HG02571 (cell line): ENCODE data around the gene C2orf81.
"Not testable (repeated sequence)": the region's sequence is repeated elsewhere in the genome, so short reads cannot be mapped to it uniquely, and the experiment has no call there.

ENCODE experiments used
- ATAC-seq: cut with Tn5 transposase; IDR thresholded peaks from one replicate; pipeline ENCODE4 v1.9.1; 2021; ENCODE audit warnings: mild to moderate bottlenecking, moderate library complexity; ENCODE audit not compliant: unreplicated experiment

C2orf81 gene

DNA sequence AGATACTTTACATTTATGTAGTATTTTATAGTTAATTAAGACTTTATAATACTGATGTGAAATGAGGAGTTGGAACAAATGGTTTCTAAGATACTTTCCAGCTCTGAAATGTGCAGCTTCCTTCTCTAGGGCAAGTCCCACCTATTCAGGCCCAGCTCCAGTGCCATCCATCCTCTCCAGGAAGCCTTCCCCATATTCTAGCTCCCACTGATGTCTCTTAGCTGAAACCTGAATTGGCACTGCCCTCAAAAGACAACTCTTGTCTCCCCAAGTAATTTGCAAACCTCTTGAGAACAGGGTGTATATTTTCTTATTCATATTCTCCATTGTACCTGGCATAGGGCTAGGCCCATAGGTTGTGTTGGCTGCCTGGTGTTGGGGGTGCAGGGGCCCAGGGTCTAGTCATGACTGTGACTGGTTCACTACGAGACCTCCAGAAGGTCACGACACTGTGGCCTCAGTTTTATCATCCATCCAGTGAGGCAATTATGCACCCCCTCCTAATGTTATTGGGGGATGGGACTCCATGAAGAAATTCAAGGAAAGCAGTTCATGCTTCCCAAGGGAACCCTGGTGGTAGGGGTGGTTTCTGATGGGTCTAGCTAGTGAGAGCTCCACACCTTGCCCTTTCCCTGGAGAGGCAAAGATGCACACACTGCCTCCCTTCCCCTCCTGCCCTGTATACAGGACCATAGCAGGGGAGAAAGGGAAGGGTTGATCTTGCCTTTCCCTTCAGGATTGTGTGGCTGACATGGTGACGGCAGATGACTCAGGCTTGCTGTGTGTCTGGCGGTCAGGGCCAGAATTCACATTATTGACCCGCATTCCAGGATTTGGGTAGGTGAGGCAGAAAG lies 2.9 kb upstream of the C2orf81 start:
- ATAC-seq: no peak

DNA sequence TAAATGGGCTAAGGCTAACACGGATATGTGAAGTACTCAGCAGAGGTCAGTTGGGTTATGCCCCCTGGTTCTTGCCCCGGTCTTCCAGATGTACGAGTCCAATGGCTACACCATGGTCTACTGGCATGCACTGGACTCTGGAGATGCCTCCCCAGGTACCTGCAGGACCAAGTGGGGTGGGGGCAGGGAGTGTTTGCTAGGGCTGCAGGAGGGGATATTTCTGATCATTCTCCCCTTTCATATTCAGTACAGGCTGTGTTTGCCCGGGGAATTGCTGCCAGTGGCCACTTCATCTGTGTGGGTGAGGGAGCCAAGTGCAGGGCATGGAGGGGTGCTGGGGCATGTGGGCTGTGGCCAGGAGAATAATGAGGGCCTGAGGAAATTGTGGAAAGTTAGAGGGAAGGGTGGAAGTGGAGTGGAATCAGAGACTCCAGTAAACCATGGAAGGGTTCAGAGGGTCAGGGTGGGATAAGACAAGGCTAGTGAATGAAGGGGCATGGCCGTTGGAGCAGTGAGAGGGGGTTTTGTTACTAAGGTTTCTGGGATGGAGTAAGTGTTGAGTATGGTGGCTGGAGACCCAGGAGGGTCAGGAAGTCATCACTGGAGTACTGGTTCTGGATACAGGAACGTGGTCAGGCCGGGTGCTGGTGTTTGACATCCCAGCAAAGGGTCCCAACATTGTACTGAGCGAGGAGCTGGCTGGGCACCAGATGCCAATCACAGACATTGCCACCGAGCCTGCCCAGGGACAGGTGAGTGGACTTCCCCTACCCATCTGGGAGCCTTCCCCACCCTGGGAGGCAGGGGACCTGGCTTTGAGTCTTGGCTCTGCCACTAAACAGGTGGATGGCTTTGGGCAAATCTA lies 2.0 kb upstream of the C2orf81 start:
- ATAC-seq: no peak

DNA sequence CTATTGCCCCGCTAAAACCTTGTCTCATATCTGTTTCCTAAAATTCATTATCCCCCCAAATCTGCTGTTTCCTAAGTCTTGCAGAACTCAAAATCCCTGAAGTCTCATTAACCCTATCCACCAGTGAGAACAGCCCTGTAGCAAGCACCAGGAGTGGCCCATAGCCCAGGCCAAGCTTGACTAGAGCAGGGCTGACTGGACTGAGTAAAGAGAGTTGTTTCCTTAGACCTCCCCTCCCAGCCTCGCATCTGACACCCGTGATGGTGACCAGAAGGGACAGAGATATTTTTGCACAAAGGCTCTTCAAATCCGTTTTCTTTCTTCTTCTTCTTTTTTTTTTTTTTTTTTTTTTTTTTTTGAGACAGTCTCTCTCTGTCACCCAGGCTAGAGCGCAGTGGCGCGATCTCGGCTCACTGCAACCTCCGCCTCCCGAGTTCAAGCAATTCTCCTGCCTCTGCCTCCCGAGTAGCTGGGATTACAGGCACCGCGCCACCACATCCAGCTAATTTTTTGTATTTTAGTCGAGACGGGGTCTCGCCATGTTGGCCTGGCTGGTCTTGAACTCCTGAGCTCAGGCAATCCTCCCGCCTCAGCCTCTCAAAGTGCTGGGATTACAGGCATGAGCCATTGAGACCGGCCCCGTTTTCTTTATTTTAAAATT lies 846 bp downstream of the C2orf81 start:
- ATAC-seq: not testable (repeated sequence)

DNA sequence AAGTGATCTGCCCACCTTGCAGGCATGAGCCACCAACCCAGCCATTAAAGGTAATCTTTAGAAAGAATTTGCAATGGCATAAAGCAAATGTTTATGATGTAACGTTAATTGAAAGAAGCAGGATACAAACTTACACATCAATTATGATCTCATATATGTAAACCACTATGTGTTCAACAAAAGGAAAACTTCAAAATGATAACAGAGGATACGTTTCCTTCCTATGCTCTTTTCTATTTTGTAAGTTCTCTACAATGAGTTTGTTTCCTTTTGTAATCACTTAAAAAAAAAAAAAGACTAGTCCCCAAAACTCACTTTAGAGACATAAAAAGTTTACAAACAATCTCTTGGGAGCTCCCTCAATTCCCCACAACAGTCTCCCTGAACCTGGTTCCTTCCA lies 1.4 kb downstream of the C2orf81 start:
- ATAC-seq: no peak

DNA sequence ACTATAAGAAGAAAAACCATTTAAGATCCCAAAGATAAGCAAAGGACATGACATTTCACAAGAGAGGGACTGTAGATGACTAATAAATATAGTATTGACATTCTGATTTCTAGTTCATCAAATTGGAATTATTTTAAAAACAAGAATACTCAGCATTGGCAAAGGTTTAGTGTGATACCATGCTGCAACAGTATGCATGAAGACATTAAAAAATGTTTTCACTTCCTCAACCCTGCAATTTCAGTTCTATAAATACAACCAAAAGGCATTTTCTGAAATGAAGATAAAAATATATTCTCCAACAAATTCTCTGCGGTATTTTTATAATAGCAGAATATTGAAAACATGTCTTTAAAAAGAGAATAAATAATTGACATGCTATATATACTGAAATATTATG lies 2.1 kb downstream of the C2orf81 start:
- no peak for ATAC-seq

DNA sequence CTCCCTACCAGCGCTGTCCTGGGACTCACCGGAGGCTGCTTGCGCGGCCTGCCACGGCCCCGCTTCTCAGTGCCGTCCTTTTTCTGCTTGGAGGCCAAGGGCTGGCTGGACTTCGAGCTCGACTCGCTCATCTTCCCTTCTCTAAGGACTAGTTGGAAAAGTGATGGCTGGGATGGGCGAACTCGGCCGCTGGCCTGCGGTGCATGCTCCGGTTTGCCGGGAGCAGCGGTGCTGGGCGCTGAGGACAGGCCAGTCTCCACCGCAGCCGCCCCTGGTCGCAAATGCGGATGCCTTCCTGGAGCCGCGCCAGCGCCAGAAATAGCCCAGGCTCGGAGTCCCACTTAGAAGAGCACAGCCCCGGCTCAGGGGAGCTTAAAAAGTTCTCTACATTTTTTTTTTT lies 3.1 kb downstream of the C2orf81 start:
- ATAC-seq: no peak

DNA sequence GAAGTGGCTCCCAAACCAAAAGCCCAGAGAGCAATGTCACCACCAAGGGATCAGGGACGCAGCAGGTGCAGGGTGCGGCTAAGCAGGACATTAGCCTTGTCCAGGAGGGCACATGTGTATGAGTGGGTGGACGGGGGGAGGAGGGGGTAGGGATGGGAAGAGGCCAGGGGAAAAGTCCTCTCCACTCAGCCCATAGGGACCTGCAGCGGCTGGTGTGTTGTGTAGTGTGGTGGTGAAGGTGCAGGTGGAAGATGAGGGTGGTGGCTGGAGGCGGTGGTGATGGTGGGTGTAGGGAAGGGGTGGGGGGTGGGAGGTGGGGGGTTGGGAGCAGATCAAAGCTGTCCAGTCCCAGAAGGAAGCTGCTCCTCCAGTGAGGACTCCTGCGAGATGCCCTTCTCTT lies 3.7 kb downstream of the C2orf81 start:
- no peak for ATAC-seq

DNA sequence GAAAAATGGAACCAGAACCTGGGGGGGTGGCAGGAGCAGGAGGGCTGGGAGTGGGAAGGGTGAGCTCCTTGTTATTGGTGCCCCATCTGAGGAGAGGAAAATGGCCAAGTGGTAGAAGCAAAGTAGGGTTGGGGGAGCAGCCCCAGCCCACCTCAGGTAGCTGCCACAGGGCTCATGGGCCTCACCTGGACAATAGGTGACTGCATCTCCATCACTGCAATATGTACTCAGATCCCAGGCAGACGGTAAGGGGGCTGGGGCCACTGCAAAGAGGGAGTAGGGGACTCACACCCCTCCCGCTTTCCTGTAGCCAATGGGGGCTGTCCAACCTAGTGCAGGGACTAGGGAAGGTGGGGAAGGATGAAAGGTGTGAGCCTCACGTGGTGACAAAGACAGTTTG lies 4.2 kb downstream of the C2orf81 start:
- no peak for ATAC-seq

DNA sequence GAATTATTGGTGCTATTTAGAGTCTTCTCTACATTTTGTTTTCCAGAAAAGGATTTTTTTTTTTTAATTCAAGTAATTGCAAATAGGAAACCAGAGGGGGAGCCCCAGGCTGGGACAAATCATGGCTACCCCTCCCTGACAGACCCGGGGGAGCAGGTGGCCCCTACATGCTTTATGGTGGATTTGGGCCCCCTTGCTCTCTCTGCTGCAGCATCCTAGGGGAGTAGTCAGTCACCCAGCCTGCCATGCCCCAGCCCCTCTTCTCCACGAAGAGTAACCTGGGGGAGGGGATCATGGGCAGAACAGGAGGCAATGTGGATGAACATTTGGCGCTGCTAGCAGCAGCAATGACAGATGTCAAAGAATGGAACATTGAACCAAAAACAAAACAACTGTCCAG lies 4.6 kb downstream of the C2orf81 start:
- ATAC-seq: no peak

DNA sequence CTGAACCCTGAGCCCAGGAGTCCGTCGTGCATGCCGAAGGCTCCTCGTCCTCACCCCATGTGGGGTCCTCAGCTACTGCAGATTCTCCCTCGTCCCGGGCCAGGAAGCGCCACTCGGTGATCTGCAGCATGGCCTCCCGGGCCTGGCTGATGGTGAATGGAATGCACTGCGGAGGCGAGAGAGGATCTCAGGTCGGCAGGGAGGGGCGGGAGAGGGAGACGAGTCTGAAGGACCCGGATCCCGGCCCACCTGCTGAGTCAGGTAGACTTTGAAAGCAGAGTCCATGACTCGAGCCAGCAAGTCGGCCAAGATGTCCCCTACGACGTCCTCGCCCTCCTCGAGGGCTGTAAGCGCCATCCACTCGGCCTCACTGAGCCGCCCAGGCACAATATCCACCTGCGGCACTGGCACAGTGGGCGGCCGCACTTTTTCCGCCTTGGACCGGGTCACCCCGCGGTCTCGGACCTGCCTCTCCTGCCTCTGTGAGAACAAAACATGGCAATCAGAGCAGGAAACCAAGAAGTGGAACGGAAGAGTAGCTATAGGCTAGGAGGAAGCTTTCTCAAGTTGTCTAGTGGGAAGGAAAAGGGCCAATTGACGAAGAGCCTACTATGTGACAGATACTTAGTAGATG lies 5.5 kb downstream of the C2orf81 start:
- ATAC-seq: no peak

DNA sequence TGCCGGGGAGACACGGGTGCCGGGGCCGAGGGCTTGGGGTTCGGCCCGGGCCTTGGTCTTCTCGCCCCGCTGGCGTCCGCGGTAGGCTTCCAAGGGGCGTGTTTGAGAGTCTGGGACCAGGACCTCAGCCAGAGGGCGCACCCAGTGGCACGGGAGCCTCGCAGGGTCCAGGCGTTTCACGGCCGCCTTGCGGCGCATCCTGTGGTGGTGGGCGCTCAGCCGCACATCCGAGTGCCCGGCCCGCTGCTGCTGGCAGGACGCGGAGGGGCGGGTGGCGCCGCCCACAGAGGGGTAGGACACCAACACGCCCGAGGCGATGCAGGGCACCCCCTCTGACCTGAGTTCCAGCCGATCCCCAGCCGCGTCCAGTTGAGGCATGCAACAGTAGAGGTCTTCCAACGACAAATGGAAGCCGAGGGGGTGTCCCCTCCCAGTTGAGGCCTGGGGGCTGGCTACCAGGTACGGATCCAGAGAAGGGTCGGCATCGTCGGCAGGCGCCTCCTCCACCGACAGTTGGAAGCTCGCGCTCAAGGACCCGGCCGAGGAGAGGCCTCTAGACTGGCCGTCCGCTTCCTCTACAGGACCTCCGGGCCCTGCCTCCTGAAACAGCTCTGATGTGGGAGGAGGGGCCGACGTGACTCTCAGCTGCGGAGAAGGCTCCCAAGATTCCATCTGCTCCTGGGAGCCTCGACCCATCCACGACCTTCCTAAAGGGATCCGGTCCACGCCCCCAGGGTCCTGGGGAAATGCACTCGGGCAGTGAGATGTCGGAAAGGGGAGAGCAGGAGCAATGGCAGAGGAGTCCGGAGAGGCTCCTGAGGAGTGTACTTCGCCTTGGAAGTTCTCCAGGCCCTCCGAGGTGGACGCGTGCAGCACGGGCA lies 6.3 kb downstream of the C2orf81 start:
- ATAC-seq: no peak

DNA sequence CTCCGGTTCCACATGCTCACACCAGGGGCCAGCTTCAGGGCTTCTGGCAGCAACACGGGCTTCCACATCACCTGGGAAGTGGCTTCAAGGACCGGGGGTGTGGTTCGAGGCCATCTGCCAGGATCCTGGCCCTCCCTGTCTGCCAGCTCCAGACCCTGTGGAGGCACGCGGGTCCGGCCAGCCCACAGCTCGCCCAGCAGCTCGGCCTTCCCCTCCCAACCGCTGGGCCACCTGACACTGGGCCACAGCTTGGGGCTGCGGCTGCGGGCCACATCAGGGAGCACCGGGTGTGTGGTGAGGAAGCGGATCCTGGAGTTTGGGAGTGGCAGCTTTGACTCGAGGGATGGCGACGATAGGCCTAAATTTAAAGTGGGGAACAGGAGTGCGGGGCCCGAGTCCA lies 7.0 kb downstream of the C2orf81 start:
- ATAC-seq: no peak

DNA sequence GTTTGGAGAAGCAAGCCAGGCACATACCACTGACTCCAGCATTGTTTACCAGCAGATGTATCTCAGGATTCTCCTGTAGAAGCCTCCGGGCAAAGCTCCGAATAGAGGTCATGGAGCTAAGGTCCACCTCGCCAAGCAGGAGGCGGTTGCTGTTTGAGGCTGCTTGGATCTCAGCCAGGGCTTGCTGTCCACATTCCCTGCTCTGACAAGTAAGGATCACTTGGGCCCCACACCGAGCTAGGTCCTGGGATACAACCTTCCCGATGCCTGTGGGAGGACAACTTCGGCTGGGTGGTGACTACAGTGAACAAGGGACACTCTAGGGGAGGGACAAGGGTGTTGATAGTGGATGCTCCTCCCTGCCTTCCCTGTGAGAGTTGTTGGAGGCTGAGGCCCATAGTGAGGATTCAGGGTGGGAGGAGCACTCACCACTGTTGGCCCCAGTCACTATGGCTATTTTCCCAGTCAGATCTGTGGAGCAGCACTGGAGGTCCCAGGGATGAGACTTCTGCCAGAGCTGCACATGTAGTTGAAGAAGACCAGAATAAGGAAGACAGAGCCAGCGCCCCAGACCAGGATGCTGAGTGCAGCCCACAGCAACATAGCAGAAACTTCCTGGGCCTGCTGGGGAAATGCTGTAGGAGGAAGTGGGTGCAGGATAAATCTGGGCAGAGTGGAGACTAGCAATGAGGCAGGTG lies 8.3 kb downstream of the C2orf81 start:
- ATAC-seq: no peak

DNA sequence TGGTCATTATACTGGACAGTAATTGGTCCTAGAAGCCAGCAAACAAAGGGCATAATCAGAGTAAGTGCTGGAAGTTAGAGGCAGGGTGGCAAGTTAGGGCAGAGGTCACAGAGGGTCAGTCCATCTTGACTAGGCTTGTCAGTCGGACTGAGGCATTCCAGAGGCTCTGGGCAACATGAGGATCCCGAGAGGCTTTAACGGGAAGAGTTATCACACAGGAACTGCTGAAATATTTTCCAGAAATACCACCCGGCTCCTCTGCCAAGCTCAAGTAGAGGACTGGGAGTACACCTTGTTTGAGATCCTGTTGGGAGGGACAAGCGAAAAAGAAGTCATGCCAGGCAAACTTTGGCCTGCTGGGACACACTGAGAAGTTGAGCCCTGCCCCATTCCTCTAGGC lies 13.7 kb downstream of the C2orf81 start:
- ATAC-seq: no peak

DNA sequence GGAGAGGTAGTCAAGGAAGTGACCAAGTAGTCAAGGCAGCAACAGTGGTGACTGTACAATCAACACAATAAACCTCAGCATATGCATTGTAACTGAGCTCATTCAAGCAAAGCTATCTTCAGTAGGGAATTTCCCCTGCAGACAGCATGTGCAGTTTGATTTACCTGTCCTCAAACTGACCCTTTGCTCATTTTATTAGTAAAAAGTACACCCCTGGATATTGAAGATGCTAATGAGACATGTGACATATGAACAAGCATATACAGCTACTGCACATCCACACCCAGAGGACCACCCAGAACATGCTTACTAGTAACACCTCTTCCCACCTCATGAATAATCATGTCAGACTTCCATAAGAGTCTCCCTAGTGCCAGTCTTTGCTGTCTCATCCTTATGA lies 15.4 kb downstream of the C2orf81 start:
- ATAC-seq: no peak

DNA sequence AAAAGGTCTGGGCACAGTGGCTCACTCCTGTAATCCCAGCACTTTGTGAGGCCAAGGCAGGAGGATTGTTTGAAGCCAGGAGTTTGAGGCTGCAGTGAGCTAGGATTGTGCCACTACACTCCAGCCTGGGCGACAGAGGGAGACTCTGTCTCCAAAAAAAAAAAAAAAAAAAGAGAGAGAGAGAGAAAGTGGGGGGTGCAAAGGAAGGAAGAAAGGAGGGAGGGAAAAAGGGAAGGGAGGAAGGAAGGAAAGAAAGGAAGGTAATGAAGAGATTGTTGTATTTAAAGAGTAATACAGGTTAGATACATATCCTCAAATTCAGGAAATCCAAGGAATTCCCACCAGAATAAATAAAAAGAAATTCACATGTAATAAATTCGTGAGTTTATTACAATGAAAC lies 19.5 kb downstream of the C2orf81 start:
- ATAC-seq: no peak

DNA sequence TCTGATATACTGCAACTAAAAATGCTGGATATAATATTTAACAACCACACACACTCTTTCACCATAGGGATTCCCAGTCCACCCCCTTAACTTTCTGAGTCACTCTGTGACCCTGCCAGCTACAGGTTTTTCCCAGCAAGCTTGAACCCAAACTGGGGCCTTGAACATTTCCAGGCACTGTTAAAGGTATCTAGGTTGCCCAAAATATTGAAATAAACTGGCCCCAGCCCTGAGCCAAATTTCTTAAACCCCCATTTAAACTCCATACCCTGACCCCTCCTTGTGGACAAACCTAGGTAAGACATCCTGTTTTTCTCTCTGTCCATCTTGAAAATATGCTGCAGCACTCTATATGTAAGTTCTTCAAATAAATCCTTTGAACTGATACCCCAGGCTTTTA lies 21.6 kb downstream of the C2orf81 start:
- no peak for ATAC-seq

DNA sequence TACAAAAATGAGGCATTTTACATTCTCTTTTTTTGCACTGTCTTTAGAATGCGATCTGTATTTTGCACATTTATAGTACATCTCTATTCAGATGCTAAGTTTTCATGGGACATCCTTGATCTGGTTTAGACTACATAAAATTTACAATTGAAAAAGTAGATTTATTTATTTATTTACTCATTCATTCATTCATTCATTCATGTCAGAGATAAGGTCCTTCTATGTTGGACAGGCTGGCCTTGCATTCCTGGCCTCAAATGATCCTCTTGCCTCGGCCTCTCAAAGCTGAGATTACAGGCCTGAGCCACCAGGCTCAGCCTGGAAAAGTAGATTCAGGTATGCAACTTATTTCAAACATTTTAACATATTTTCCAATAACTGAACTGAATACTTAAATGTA lies 25.3 kb downstream of the C2orf81 start:
- ATAC-seq: no peak

DNA sequence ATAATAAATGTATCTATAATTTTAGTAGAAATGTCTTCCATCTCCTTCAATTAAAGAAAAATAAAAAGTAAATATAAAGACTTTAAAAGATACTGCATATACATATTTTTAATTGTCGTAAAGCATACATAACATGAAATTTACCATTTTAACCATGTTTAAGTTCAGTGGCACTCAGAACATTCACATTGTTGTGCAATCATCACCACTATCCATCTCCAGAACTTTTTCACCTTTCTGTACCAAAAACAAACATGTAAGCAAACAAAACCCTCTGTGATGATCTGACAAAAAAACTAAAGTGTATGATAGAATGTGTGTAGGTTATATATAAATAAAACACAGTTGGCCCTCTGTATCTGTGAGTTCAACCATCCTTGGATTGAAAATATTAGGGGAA lies 27.9 kb downstream of the C2orf81 start:
- no peak for ATAC-seq

DNA sequence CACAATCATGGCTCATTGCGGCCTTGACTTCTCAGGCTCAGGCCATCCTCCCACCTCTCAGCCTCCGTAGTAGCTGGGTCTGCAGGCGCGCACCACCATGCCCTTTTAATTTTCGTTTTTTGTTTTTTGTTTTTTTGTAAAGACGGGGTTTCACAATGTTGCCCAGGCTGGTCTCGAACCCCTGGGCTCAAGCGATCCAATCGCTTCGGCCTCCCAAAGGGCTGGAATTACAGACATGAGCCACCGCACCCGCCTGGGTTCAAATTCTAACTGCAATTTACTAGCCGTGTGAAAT lies 29.0 kb downstream of the C2orf81 start:
- ATAC-seq: no peak
